ENCODE data around the gene GATA6.

GATA6 gene

GRCh38 chr18:22169011-22169888, at the start of gene GATA6:
Gene GATA6, plus strand, starts transcription at chr18:22169589. Its CDS starts 1,556 bp downstream, at chr18:22171145.
- peak; percentile 72 for DNase-seq (ENCODE audit: low read depth)

- no peak for DNase-seq (ENCODE audit: low read depth)
Measured at GRCh38 chr18:22124970-22125369, 44.4 kb upstream of the GATA6 start.

GRCh38 chr18:22128954-22129353, 40.4 kb upstream of the GATA6 start:
- DNase-seq (ENCODE audit: low read depth): no peak

GRCh38 chr18:22129778-22130177, 39.6 kb upstream of the GATA6 start:
- DNase-seq (ENCODE audit: low read depth): no peak

GRCh38 chr18:22132258-22132657, 37.1 kb upstream of the GATA6 start:
- DNase-seq (ENCODE audit: low read depth): no peak

- DNase-seq (ENCODE audit: low read depth): no peak
Measured at GRCh38 chr18:22132763-22133162, 36.6 kb upstream of the GATA6 start.

GRCh38 chr18:22136395-22136794, 33.0 kb upstream of the GATA6 start:
- DNase-seq (ENCODE audit: low read depth): no peak

GRCh38 chr18:22141211-22141610, 28.2 kb upstream of the GATA6 start:
- no peak for DNase-seq (ENCODE audit: low read depth)

- DNase-seq (ENCODE audit: low read depth): no peak
Measured at GRCh38 chr18:22143347-22144340, 25.7 kb upstream of the GATA6 start.

- DNase-seq (ENCODE audit: low read depth): no peak
Measured at GRCh38 chr18:22145160-22145559, 24.2 kb upstream of the GATA6 start.

- DNase-seq (ENCODE audit: low read depth): no peak
Measured at GRCh38 chr18:22149710-22150109, 19.7 kb upstream of the GATA6 start.

- DNase-seq (ENCODE audit: low read depth): no peak
Measured at GRCh38 chr18:22152093-22152492, 17.3 kb upstream of the GATA6 start.

- DNase-seq (ENCODE audit: low read depth): no peak
Measured at GRCh38 chr18:22153428-22153827, 16.0 kb upstream of the GATA6 start.

- DNase-seq (ENCODE audit: low read depth): no peak
Measured at GRCh38 chr18:22155584-22155983, 13.8 kb upstream of the GATA6 start.

- DNase-seq (ENCODE audit: low read depth): no peak
Measured at GRCh38 chr18:22159014-22159413, 10.4 kb upstream of the GATA6 start.

- no peak for DNase-seq (ENCODE audit: low read depth)
Measured at GRCh38 chr18:22161090-22161489, 8.3 kb upstream of the GATA6 start.

- no peak for DNase-seq (ENCODE audit: low read depth)
Measured at GRCh38 chr18:22163416-22164161, 5.8 kb upstream of the GATA6 start.

- no peak for DNase-seq (ENCODE audit: low read depth)
Measured at GRCh38 chr18:22164337-22165048, 4.9 kb upstream of the GATA6 start.

GRCh38 chr18:22165049-22165602, 4.3 kb upstream of the GATA6 start:
- no peak for DNase-seq (ENCODE audit: low read depth)

- no peak for DNase-seq (ENCODE audit: low read depth)
Measured at GRCh38 chr18:22165603-22166068, 3.8 kb upstream of the GATA6 start.
